Stimulated activated CD4-positive, alpha-beta T cell treated with anti-CD3 and anti-CD28 coated beads, Interleukin-4, amount 100 ng/mL, for 24 hours (primary cell): ENCODE measurements around the gene PANX1.
"Not testable (repeated sequence)": the region's sequence is repeated elsewhere in the genome, so short reads cannot be mapped to it uniquely, and the experiment has no call there.

Source experiments
- DNase-seq: peaks from one replicate; pipeline ENCODE4 v3.0.0-alpha.2; 2020

The PANX1 gene

DNA sequence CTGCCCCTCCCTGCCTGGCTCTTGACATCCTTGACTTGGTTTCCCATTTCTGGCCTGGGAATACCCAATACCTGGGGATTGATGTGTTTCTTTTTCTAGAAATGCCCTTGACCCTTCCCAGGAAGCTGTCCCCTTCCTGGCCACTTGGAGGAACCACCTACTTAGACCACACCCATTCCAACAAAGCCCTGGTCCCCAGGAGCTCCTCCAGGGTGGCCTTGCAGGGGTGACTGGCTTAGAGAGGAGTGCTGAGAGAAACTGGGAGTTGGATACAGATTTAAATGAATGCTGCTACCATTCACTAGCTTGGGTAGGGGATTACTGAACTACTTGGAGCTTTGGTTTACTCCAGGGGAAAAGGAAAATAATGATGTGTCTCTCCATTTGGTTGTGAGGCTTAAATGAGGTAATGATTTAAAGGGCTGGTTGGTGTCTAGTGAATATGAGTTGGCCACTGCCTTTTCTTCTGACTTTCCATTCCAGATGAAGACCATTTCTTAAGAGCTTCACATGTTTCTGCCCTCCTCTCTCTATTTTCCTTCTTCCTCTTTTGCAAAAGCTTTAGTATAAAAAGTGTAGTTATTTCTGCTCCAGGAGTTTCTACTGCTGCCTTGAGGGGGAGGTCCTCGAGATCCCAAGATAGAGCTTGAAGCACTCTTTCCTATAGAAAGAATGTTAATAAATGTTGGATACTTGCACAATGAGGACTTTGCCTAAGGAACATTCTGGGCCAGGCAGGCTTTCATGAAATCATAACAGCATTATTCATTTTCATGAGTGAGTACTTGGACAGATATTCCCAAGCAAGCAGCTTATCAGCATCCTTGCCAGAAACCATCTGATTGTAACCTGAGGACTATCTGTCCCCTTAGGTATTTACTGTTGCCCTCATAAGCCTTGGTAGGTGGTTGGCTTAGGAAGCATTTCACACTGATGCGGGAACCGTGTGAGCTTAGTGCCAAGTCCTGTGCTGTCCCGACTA is 22.4 kb downstream of the PANX1 start:
- no peak for DNase-seq

DNA sequence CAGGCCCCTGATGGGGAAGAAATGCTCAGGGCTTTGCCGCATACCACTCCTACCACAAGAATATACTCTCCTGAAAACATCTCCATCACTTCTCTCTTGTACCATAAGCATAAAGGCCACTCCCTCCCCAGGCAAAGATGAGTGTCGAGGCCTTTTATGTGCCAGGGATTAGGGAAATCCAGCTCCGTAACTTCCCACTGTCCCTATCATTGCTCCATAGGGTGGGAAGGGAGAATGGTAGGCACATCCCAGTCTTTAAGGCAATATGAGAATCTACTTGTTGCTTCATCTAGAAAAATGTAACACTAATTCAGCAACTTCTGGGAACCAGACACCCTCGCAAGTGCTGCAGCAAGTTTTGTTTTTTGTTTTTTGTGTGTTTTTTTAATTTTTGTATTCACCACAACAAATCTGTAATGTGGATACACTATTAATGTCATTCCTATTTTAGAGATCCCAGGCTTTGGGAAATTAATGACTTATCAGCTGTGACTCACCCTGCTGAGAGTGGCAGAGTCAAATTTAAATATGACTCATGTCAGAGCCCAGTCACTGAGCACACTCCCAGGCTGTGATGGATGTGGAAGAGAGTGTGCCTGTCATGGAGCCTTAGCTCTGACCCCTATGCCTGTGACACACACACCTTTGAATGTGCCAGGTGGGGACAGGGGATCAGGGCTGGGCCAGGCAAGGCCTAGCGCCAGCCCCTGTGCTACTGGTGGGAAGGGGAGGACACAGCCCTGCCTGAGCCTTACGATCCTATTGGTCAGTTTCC is 23.4 kb downstream of the PANX1 start:
- peak; percentile 31 for DNase-seq

DNA sequence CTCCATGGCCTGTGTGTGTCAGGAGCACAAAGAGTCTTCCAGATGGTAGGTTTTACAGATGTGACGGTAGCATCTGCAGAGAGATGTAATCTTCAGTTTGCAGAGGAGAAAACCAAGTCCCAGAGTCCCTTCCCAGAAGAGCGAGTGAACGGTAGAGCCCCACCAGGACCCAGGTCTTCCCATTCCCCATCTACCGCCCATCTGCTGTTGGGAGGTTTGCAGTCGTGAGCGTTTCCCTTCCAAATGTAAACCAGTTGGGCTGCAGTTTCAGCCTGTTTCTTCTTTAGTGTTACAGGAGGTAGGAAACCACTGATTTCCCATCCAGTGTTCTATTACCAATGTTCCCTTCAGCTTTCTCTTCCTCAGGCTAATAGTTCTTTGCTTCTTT is 24.0 kb downstream of the PANX1 start:
- DNase-seq, result no peak

DNA sequence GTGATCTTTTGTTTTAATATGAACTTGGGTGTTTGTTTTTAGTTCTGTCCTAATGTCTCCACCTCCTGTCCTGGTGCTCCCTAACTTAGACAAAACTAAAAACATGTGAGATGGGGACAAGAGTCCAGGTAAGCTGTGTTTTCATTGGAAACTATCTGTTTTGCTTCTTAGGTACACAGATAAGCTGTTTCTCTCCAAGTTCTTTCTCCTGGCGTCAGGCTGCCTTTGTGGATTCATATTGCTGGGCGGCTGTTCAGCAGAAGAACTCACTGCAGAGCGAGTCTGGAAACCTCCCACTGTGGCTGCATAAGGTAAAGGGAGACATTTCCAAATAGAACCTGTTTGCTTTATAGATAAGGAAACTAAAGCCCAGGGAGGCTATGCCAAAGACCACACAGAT is 24.7 kb downstream of the PANX1 start:
- no peak for DNase-seq

DNA sequence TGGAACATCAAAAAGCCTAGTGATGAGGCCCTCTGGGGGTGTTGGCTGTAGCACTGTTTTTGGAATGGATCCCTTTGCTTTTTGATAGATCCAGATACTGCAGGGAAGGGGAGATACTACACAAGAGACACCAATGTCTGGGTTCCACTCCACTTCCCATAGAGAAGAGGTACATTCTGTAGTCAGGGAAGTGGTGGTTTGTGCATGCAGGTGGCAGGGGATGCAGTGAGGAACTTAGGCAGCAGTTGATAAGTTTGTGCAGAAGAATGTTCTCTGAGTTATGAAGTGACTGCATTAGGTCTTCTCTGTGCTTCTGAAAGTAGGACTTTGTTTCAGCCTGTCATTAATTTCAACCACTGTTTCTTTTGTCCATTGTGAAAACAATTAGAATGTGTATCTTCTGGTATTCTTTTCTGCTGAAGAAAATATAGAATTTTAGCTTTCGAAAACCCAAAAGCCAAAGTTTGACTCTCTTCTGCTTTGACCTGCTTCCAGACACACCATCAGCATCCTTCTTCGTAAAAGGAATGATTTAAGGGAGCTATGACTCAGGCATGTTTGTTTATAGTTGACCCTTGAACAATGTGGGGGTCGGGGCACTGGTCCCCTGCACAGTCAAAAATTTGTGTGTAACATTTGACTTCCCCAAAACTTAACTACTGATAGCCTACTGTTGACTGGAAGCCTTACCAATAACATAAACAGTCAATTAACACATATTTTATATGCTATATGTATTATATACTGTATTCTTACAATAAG is 25.6 kb downstream of the PANX1 start:
- DNase-seq, result no peak

DNA sequence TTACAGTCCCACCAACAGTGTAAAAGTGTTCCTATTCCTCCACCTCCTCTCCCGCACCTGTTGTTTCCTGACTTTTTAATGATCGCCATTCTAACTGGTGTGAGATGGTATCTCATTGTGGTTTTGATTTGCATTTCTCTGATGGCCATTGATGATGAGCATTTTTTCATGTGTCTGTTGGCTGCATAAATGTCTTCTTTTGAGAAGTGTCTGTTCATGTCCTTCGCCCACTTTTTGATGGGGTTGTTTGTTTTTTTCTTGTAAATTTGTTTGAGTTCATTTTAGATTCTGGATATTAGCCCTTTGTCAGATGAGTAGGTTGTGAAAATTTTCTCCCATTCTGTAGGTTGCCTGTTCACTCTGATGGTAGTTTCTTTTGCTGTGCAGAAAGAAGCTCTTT is 28.7 kb downstream of the PANX1 start:
- DNase-seq, result not testable (repeated sequence)

DNA sequence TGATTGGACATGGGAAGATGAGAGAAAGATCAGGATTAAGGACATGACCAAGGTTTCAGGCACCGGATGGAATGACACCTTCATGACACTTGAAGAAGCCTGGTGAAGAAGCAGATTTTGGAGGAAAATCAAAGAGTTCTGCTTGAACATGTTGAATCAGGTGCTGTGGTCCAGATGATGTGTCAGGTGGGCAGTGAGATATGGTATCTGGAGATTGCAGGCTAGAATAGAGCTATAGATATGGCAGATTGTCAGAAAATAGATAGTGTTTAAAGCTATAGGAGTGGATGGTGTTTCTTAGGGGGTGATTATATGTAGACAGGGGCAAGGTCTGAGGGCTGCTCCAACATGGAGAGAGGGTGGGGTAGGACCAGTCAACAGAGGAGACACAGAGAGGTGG is 40.2 kb downstream of the PANX1 start:
- DNase-seq, result no peak

DNA sequence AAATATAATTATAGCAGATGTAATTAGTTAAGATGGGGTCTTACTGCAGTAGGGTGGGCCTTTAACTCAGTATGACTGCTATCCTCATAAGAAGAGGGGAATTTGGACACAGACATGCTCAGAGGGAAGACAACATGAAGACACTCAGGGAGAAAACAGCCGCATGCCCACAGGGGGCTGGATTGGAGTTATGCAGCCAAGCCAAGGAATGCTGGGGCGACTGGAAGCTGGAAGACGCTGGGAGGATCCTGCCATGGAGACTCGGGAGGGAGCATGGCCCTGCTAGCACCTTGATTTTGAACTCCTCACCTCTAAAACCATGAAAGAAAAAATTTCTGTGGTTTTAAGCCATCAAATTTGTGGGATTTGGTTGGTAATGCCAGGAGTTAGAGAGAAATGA is 40.9 kb downstream of the PANX1 start:
- DNase-seq, result no peak

DNA sequence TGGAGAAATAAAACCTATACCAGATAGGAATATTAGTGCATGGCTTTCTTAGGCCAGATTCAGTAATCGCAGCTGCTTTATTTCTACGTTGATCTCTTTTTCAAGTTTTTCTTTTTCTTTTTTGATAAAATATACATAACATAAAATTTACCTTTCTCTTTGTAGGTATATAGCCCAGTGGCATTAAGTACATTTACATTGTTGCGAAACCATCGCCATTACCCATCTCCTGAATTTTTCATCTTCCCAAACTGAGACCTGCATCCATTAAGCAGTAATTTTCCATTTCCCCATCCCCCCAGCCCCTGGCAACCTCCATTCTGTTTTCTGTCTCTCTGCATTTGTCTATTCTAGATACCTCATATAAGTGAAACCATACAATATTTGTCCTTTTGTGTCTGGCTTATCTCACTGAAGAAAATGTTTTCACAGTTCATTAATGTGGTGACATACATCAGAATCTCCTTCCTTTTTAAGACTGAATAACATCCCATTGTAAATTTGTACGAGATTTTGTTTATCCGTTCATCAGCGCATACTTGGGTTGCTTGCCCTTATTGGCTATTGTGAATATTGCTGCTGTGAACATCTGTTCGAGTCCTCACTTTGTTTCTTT is 41.4 kb downstream of the PANX1 start:
- DNase-seq, result no peak

DNA sequence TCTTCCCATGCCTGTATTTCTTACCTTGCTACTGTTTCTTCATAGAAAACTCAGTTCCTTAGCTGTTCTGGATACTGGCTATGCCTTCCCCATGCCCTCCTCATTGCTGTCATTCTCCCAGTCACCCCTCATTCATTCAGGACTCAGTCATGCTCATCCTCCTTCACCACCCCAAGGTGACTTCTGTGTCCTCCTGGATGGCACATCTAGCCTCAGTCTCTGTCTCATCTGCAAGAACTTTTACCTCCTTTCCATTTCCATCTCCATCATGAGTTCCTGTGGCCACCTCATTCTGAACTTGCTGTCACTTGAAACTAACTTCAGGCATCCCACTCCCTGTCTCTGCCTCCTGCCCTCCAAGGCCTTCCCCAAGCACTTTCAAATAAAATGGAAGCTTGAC is 42.3 kb downstream of the PANX1 start:
- no peak for DNase-seq

DNA sequence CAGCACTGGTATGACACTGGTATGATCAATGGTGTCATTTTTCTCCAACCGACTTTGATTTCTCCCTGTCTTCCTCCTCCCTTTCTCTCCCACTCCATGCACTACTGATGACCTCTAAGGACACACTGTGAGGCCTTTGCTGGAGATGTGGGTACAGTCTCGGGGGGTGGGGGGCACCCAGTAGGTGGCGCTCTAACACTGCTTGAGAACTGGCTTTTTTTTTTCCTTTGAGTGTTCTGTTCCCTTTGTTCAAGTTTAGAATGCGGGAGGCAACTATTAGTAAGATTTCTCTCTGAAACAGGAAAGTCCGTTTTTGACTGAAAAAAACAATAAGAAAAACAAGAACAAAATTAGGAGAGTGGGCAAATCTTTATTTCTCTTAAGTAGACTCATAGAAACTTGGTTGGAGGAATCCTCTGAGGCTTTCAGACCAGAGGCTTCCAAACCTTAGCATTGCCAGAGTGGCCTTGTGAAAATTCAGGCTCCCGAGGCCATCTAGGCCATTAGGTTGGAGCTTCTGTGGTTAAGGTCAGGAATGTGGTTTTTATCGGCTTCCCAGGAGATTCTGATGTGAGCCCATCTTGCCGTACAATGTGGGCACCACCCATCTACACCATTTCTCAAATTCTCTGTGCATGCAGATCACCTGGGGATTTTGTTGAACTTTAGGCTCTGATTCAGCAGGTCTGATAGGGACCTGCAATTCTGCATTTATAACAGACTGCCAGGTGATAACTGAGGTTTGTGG is 43.2 kb downstream of the PANX1 start:
- peak; percentile 37 for DNase-seq

DNA sequence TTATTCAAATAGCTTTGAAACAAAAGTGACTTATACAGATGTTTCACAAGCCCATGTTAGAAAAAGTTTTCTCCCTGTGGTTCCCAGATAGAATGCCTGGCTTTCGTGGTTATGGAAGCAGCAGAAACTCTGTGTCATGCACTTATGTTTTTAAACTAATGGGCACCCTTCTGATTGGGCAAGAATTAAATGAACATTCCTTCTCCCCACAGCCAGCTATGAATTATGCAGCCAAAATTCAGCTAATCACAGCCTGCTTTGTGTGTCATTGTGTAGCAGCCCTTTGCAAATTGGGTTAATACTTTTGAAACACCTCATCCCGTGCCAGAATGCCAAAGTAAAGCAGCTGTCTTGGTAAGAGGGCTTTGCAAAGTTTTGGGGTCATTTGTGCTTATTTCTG is 46.9 kb downstream of the PANX1 start:
- no peak for DNase-seq

DNA sequence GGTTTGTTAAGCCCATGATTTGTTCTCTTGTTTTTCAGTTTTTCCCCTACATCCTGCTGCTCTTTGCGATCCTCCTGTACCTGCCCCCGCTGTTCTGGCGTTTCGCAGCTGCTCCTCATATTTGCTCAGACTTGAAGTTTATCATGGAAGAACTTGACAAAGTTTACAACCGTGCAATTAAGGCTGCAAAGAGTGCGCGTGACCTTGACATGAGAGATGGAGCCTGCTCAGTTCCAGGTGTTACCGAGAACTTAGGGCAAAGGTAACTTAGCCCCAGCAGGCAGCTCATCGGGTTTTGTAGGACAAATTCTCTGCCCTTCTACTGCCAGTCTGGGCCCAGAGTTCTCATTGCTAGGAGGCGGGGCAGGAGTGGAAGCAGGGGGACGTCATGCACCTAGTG is 49.7 kb downstream of the PANX1 start:
- DNase-seq, result no peak

DNA sequence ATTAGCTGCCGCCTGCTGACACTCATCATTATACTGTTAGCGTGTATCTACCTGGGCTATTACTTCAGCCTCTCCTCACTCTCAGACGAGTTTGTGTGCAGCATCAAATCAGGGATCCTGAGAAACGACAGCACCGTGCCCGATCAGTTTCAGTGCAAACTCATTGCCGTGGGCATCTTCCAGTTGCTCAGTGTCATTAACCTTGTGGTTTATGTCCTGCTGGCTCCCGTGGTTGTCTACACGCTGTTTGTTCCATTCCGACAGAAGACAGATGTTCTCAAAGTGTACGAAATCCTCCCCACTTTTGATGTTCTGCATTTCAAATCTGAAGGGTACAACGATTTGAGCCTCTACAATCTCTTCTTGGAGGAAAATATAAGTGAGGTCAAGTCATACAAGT is 51.1 kb downstream of the PANX1 start:
- DNase-seq, result no peak

DNA sequence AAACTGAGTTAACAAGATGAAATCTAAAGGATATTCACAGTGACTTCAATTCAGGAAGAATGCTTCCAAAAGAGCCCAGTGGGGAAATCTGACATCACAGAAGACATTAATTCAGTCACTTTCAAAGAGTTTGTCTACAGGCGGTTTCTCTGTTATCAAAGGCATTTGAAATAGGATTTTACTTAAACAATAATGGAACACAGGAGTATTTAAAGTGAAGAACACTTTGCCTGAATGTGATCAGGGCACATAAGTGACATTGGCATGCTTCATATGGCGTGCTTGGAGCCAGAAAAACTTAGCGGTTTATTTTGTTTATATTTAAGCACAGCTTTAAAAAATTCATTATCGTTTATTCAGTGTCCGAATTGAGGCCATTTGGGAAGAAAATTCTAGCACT is 52.9 kb downstream of the PANX1 start:
- DNase-seq, result no peak

DNA sequence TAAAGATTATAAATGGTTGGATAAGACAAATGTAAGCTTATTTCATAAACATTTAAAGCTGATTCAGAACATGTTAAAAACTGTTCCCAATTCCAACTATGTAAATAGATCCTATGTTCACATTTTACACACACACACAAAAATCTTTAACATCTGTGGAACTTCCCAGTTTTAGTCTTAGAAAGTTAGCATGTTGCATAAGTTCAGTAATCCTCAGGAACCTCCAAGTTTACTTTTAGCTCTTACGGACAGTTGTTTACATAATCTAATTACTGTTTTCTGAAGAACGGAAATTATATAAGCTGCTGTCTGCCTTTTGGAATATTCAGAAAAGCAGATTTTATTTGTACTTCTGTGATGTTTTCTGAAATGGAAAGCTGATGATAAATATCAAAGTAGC is 53.3 kb downstream of the PANX1 start:
- no peak for DNase-seq

DNA sequence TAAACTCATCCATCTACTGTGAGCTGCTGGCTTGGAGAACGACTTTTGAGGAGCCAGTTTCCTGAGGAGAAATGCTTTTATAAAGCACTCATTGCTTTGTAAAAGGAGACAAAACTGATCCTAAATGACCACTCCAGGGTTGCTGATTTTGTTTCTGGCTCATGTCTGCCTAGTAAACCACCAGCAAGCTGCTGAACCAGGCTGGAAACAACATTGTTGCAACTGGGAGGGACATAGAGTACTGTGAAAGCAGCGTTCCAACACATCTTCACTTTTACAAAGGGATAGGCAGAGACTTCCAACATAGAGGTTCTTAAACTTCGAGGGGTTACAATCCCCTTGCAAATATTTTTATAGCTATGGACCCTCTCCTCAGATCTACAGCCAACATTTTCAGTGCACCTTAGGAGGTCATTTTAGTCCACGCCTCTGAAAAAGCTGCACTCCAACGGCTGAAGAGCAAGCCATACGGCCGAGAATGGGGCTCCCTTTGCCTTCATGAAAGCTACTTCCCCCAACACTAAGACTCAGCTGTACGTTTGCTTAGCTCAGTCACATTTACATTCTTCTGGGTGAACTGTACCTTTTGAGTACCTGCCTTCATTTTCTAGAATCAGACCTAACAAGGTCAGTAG is 54.7 kb downstream of the PANX1 start:
- DNase-seq, result no peak

DNA sequence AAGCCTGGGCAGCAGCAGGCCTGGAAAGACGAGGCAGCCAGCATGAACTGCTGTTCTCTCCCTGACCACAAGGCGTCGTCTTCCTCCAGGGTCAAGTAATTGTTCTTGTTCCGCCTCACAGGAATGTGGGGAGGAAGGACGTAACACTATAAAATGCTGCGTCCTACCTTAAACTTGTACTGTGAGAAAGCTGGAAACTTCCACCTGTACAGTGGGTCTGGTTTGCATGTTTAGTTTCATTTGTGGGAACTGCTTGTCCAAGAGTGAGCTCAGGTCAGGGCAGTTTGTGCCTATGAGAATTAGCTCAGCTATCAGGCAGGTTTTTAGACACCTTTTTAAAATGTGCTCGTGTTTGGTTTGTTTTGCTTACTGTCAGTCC is 55.2 kb downstream of the PANX1 start:
- DNase-seq, result peak; percentile 15

DNA sequence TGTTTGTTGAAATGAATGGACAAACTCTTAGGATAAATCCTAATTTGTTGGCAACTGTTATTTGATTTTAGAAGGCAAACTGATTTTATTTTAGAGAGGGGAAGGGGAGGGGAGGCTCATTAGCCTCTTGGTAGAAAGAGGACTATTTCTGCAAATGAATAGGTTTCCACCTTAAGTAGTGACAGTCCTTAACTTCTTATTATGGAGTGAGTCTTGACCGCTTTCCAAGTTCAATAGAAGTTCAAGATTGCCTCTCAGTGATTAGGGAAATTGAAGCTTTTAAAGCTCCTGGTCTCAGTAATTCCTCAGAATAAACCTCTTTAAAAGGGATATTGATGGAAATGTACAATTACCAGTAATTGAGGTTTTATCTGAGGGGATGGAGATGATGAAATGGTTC is 55.7 kb downstream of the PANX1 start:
- no peak for DNase-seq

DNA sequence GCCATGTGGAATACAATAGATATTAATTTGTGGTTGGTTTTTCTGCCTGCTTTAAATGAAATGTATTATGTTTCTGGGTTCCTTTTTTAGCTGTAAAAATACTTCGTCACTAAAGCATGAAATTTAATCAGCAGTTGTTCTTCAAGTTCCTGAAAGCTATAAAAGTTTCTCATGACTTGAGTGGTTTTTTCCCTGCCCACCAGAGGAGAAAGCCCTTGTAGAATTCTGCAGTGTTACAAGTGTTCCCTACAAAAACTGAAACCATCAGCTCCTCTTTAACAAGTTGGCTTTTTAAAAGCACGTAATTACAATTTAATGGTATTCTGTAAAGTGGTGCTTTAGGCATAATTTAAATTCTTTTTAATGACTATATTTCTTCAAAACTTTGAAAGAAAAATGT is 56.2 kb downstream of the PANX1 start:
- no peak for DNase-seq

DNA sequence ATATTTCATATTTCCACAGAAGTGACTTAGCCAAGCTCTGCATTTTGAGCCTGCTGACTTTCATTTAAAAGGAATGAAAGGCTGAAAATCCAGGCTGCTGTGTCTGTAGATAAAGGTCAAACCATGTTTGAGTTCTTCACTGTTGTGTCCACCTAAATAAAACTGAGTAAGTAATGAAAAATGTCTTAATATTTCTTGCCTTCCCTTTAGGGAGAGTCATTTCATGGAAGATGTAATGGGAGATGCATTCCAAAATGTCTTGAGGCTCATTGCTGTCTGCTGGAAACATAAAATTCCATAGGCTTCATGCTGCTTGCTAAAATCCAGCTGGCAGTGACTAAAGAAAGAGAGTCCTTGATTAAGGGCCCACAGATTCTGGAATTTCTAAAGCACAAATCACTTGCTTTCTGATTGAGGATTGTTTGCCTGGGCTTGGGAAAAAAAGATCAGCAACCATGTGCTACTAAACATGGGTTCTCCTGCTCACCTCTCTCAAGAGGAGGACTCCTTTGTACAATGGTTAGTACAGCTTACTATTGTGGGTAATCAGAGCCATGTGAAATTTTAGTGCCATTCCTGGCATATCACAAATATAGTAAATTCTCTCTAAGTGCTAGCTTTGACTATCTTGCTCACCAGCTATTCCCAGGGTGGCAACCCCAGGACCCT is 56.9 kb downstream of the PANX1 start:
- no peak for DNase-seq
